Measurements from ENCODE around the gene NSMF. TPM values are rescaled to one million over a fixed set of nuclear protein-coding genes. Genes with fewer than 3 reads are reported as not detected.

Gene NSMF
- total and polyA plus RNA-seq, 2 experiments from 2014 or later = 20.3 to 103 TPM

DNA sequence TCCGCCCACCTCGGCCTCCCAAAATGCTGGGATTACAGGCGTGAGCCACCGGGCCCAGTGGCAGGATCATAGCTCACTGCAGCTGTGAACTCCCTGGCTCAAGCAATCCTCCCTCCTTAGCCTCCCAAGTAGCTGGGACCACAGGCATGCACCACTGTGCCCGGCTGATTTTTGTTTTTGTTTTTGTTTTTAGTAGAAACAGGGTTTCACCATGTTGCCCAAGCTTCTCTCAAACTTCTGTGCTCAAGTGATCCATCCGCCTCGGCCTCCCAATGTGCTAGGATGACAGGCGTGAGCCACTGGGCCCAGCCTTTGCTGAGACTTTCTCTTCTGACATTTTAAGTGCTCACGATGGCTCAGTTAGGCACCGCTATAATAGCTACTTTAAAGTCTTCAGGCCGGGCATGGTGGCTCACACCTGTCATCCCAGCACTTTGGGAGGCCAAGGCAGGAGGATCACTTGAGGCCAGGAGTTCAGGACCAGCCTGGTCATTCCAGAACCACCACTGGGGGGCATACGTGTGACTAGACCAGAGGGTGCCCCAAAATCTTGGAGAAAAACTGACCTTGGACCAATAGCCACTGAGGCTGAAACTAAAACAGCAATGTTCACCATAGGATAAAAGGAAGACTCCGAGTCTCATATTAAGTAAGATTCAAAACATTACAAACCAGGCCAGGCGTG lies 14.9 kb downstream of the NSMF start:
- no peaks in the 10 kb centered on the region for H3K9me2 ChIP-seq (ENCODE audit: insufficient read depth)
- H3K9me3 Mint-ChIP-seq = no peaks in the 10 kb centered on the region; the same call in 2 of the 3 replicates

GRCh38 chr9:137441935-137442321 lies 17.2 kb downstream of the NSMF start:
- Histone ChIP-seq H3K9me2 (ENCODE audit: insufficient read depth) (no peaks in the 10 kb centered on the region), H3K4me3 (peak overlapping the region; percentile 69)
- H3K27ac Mint-ChIP-seq = no peak overlapping the region

More for the DNA sequence above, 14.9 kb downstream of the NSMF start:
- Histone ChIP-seq H3K27me3 (ENCODE audit: insufficient read depth) (no peaks in the 10 kb centered on the region), H4K20me1 (replicated peaks; ENCODE audit: insufficient read depth) (no peaks in the 10 kb centered on the region), H3K4me1 (ENCODE audit: insufficient read depth) (peaks cover 5% of the 10 kb centered on the region; the same call in 1 of the 2 replicates), H3F3A (replicated peaks; ENCODE audit: low read depth) (0 out of 2 replicates have a peak, but pooled peaks cover 4% of the 10 kb centered on the region), H3K4me3 (no peak overlapping the region), H3K4me2 (no peak overlapping the region), H2AFZ (no peak overlapping the region), H3K36me3 (ENCODE audit: insufficient read depth) (no peaks in the 10 kb centered on the region), H3K79me2 (replicated peaks; ENCODE audit: insufficient read depth) (no peaks in the 10 kb centered on the region), H3K27ac (ENCODE audit: low read depth) (no peak overlapping the region)
- Mint-ChIP-seq H3K27me3 (ENCODE audit: insufficient read depth, low read depth, poor library complexity) (peaks cover 7% of the 10 kb centered on the region), H3K27ac (no peak overlapping the region), H3K36me3 (ENCODE audit: low read depth) (no peaks in the 10 kb centered on the region), H3K4me3 (no peak overlapping the region), H3K4me1 (peaks cover 5% of the 10 kb centered on the region)
- DNase-seq (ENCODE audit: low spot score) (no peak), ATAC-seq (no peak)
- TF ChIP-seq JUNB (IDR thresholded peaks at IDR 0.05; ENCODE audit: unreplicated experiment) = no peak
- TF ChIP-seq, protein P1, sequence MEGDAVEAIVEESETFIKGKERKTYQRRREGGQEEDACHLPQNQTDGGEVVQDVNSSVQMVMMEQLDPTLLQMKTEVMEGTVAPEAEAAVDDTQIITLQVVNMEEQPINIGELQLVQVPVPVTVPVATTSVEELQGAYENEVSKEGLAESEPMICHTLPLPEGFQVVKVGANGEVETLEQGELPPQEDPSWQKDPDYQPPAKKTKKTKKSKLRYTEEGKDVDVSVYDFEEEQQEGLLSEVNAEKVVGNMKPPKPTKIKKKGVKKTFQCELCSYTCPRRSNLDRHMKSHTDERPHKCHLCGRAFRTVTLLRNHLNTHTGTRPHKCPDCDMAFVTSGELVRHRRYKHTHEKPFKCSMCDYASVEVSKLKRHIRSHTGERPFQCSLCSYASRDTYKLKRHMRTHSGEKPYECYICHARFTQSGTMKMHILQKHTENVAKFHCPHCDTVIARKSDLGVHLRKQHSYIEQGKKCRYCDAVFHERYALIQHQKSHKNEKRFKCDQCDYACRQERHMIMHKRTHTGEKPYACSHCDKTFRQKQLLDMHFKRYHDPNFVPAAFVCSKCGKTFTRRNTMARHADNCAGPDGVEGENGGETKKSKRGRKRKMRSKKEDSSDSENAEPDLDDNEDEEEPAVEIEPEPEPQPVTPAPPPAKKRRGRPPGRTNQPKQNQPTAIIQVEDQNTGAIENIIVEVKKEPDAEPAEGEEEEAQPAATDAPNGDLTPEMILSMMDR (conservative IDR thresholded peaks at IDR 0.05; ENCODE audit: low read depth in 2 of 2) = peak in 1 of 2 experiments; percentile 41; a peak in 2 of 4 replicates
- TF ChIP-seq STAT1 (IDR thresholded peaks at IDR 0.05; ENCODE audit: unreplicated experiment) = no peak
- TF ChIP-seq ZNF331 (CRISPR knock-in tag; IDR thresholded peaks at IDR 0.05; ENCODE audit: low read depth) = no peak
- no peak for TF ChIP-seq EZH2phosphoT487 (IDR thresholded peaks at IDR 0.05; ENCODE audit: unreplicated experiment)
- no peak for TF ChIP-seq CREB1 (CRISPR knock-in tag; IDR thresholded peaks at IDR 0.05; ENCODE audit: low read depth)

More at GRCh38 chr9:137441935-137442321, 17.2 kb downstream of the NSMF start:
- Mint-ChIP-seq H3K4me3 (peak overlapping the region; percentile 73), H3K36me3 (ENCODE audit: low read depth) (no peaks in the 10 kb centered on the region), H3K27me3 (ENCODE audit: insufficient read depth, low read depth, poor library complexity) (peaks cover 4% of the 10 kb centered on the region), H3K9me3 (no peaks in the 10 kb centered on the region; the same call in 2 of the 3 replicates), H3K4me1 (peaks cover 5% of the 10 kb centered on the region)
- peaks cover 5% of the 10 kb centered on the region; the same call in 1 of the 2 replicates for H3K4me1 ChIP-seq (ENCODE audit: insufficient read depth)
- H3K36me3 ChIP-seq (ENCODE audit: insufficient read depth) = no peaks in the 10 kb centered on the region
- no peaks in the 10 kb centered on the region for H4K20me1 ChIP-seq (replicated peaks; ENCODE audit: insufficient read depth)
- DNase-seq (ENCODE audit: low spot score) (no peak), ATAC-seq (no peak)
- no peak overlapping the region for H2AFZ ChIP-seq
- peak overlapping the region; percentile 67 for H3K4me2 ChIP-seq
- no peaks in the 10 kb centered on the region for H3K27me3 ChIP-seq (ENCODE audit: insufficient read depth)
- TF ChIP-seq CREB1 (CRISPR knock-in tag; IDR thresholded peaks at IDR 0.05; ENCODE audit: low read depth) (no peak), ETS1 (IDR thresholded peaks at IDR 0.05) (no peak), NANOG (IDR thresholded peaks at IDR 0.05; ENCODE audit: borderline replicate concordance) (no peak)
- H3F3A ChIP-seq (replicated peaks; ENCODE audit: low read depth) = 0 out of 2 replicates have a peak, but pooled peaks cover 4% of the 10 kb centered on the region
- H3K27ac ChIP-seq (ENCODE audit: low read depth) = no peak overlapping the region
- no peaks in the 10 kb centered on the region for H3K79me2 ChIP-seq (replicated peaks; ENCODE audit: insufficient read depth)
